GM18861 (cell line): ENCODE measurements around the gene ATP5MC2.
"Not testable (repeated sequence)": the region's sequence is repeated elsewhere in the genome, so short reads cannot be mapped to it uniquely, and the experiment has no call there.

Experiments used
- ATAC-seq: cut with Tn5 transposase; IDR thresholded peaks from one replicate; pipeline ENCODE4 v1.9.1; 2021; ENCODE audit not compliant: unreplicated experiment

Gene ATP5MC2

GRCh38 chr12:53675701-53676607 lies at the start of gene ATP5MC2:
Gene ATP5MC2, minus strand, starts transcription at chr12:53676083. Its CDS starts 3,469 bp downstream, at chr12:53672614.
- peak; percentile 93 for ATAC-seq

GRCh38 chr12:53722450-53723041 lies 46.7 kb upstream of the ATP5MC2 start:
- no peak for ATAC-seq

- no peak for ATAC-seq
These were observed 45.1 kb upstream of the ATP5MC2 start for GRCh38 chr12:53720946-53721345.

DNA sequence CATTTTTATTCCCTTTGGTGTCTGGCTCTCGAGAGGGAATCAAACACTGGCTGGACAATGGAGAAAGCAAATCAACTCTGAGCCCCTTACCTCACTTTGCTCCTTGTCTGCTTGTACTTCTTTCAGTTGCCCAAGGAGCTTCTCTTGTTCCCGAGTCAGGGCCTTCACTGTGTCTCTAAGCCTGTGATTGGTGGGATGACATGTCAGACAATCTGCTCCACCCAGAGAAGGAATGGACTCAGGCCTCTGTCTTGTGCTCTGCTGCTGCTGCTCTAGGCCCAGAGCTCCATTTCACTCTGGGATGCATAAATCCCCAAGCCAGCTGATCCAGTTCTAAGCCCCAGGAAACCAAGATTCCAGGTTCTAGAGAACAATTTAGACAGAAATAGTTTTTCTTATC lies 43.8 kb upstream of the ATP5MC2 start:
- ATAC-seq: no peak

- not testable (repeated sequence) for ATAC-seq
These were observed 42.7 kb upstream of the ATP5MC2 start for GRCh38 chr12:53718567-53718966.

GRCh38 chr12:53717319-53717718 lies 41.4 kb upstream of the ATP5MC2 start:
- ATAC-seq: no peak

GRCh38 chr12:53714004-53714403 lies 38.1 kb upstream of the ATP5MC2 start:
- ATAC-seq: no peak

GRCh38 chr12:53713516-53713915 lies 37.6 kb upstream of the ATP5MC2 start:
- ATAC-seq: no peak

- ATAC-seq: no peak
These were observed 36.3 kb upstream of the ATP5MC2 start for GRCh38 chr12:53712059-53712643.

- no peak for ATAC-seq
These were observed 34.2 kb upstream of the ATP5MC2 start for GRCh38 chr12:53710091-53710490.

DNA sequence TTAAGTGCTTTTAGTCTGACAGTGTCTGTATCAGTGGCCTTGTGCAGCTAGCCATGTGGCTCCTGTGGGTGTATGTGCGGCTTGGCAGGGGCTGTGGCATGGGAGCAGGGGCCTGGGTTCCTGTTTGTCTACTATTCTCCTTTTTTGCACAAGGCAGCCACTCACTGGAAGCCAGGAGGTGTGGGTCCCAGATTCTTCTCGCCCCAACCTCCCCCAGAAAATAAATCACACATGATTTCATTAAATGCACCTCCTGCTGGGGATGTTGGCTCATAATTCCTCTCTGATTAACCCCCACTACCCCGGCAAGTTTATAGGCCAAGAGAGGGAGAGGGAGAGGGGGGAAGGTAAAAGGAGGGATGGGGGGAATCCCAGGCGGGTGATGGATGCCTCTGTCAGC lies 33.8 kb upstream of the ATP5MC2 start:
- ATAC-seq: no peak

DNA sequence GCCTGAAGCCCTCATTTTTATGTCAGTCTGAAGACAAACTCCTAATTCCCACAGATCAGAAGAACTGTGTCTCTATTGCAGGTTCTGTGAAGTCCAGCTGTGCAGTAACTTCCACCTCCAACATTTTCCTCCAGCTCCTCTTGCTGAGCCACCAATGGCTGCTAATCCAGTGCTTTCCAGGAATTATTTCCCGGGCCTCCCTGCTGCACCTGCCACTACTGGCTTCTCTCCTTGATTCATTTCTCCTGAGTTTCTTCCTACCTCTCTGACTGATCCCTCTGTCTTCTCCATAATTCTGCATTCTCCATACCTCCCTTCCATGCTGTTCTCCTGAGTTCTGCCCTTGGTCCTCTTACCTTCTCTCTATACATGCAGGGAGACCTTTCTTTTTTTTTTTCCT lies 30.2 kb upstream of the ATP5MC2 start:
- no peak for ATAC-seq

- no peak for ATAC-seq
These were observed 27.9 kb upstream of the ATP5MC2 start for GRCh38 chr12:53703756-53704155.

DNA sequence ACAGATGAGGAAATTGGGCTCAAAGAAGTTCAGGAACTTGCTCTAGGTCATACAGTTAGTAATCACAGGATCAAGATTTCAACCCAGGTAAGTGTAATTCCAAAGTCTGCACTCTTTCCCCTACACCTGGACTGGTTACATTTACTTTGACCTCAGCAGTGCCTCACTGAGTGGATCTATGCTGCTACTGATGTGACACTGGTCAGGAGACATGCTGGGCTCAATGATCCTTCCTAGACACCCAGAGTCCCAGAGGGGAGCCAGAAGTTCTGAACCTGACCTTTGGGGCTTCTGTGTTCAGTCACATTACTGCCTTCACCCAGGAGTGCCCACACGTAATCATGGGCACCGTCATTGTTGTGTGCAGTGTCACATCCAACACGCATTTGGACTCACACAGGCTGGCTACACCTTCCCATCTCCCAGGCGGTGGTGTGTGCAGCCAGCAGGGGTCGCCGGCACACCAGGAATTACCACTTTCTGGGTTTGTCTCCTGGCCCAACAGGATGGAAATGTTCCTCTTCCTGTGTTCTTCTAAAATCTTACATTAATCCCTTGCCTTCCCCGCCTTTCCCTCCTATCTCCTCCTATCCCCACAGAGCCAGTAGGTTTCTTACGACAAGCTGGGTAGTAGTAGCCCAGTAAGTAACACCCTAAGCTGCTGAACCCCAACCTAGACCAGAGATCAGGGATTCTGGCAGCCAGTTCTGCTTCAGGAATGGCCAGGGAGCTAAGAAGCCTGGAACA lies 25.8 kb upstream of the ATP5MC2 start:
- no peak for ATAC-seq

GRCh38 chr12:53700567-53700966 lies 24.7 kb upstream of the ATP5MC2 start:
- no peak for ATAC-seq

GRCh38 chr12:53699678-53700025 lies 23.8 kb upstream of the ATP5MC2 start:
- no peak for ATAC-seq

- ATAC-seq: no peak
These were observed 23.2 kb upstream of the ATP5MC2 start for GRCh38 chr12:53698948-53699677.

DNA sequence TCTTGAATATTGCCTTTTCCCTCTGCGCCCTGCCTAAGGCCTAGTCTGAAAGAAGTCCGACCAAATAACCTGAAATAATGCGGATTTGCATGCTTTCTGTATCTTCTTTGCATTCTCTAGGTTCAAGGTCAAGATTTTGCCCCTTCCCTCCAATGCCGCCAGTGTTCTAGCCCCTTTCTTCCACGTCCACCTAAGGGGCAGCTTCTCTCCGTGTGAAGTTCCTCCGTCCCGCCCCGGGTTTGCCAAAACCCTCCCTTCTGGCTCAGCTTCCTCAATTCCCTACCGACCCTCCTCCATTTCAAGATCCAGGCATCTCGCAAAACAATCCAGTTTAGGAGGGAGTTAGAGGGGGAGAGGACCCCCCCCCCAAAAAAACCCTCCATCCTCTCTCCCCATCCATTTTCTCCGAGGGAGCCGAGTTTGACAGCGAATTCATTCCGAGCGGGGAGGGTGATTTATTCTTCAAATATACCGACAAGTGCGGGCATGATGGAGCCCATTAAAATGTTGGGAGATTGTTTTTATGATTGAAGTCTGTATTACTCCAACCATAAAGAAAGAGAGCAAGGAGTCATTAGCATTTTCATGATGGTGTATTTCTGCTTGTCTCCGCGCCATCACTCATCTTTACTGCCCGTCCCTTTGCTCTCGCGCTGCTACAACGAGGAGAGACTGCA lies 20.9 kb upstream of the ATP5MC2 start:
- ATAC-seq: no peak

DNA sequence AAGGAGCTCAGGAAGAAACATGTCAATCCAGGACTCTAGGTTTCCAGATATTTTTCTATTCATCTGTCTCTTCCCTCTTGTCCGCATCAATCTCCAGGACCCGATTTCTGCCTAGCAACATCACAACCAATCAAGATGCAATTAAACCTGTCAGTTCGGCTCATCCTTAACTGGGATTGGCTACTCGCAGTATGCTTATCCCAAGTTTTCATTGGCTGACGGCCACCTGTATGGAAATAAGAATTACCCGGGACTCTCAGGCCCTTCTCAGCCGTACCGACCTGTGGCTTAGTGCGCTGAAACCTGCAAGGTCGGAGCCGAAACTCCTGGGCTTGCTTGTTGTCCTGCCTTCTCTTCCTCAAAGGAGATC lies 20.4 kb upstream of the ATP5MC2 start:
- no peak for ATAC-seq
